ENCODE data around the gene HCST.
A peak's percentile ranks its signal among the peaks of the same experiment; 100 is the strongest.

The HCST gene

GRCh38 chr19:35868172-35868822, 34.0 kb upstream of the HCST start, which contains the start of gene APLP1:
TSS of gene APLP1 (plus strand) at chr19:35868574. CDS start at chr19:35868637, 63 bp downstream.
- peak; percentile 59 for DNase-seq (ENCODE audit: extremely low spot score)
- TF ChIP-seq TARDBP (IDR thresholded peaks at IDR 0.05) (no peak), CTBP1 (IDR thresholded peaks at IDR 0.05; ENCODE audit: borderline replicate concordance) (no peak), L3MBTL2 (conservative IDR thresholded peaks at IDR 0.05) (no peak), ZNF384 (IDR thresholded peaks at IDR 0.05) (no peak), HDGF (IDR thresholded peaks at IDR 0.05; ENCODE audit: borderline replicate concordance) (no peak), BHLHE40 (IDR thresholded peaks at IDR 0.05; ENCODE audit: borderline replicate concordance) (no peak), FOXA1 (IDR thresholded peaks at IDR 0.05) (no peak), NFRKB (IDR thresholded peaks at IDR 0.05) (no peak), FOXM1 (IDR thresholded peaks at IDR 0.05; ENCODE audit: borderline replicate concordance) (no peak), SP1 (IDR thresholded peaks at IDR 0.05) (no peak), PKNOX1 (IDR thresholded peaks at IDR 0.05) (no peak), ARNT (IDR thresholded peaks at IDR 0.05) (no peak), SUZ12 (IDR thresholded peaks at IDR 0.05) (no peak), ELF4 (IDR thresholded peaks at IDR 0.05) (no peak), LEF1 (IDR thresholded peaks at IDR 0.05; ENCODE audit: borderline replicate concordance) (no peak)
- ChIA-PET POLR2A (interaction anchor here (0.8 to 2.7 kb wide), 3 partner anchors 120 to 220 kb away, joined by 3 to 10 read pairs (median 8); partner anchors contain the start of genes COX6B1 and LIN37), CTCF (no interaction called here)

- DNase-seq (ENCODE audit: extremely low spot score) = no peak
- ChIA-PET CTCF (no interaction called here), POLR2A (interaction anchor here (1.1 to 2.7 kb wide), 3 partner anchors 62 to 221 kb away, joined by 6 to 10 read pairs (median 8); partner anchors contain the start of genes COX6B1 and LIN37)
- no peak for TF ChIP-seq BHLHE40 (IDR thresholded peaks at IDR 0.05; ENCODE audit: borderline replicate concordance)
- no peak for TF ChIP-seq CTBP1 (IDR thresholded peaks at IDR 0.05; ENCODE audit: borderline replicate concordance)
- TF ChIP-seq FOXM1 (IDR thresholded peaks at IDR 0.05; ENCODE audit: borderline replicate concordance) = no peak
- no peak for TF ChIP-seq L3MBTL2 (conservative IDR thresholded peaks at IDR 0.05)
- TF ChIP-seq HDGF (IDR thresholded peaks at IDR 0.05; ENCODE audit: borderline replicate concordance) = no peak
- no peak for TF ChIP-seq LEF1 (IDR thresholded peaks at IDR 0.05; ENCODE audit: borderline replicate concordance)
- no peak for TF ChIP-seq FOXK2 (IDR thresholded peaks at IDR 0.05)
Observed at GRCh38 chr19:35868823-35869326, 33.5 kb upstream of the HCST start.

- ChIA-PET POLR2A (interaction anchor here (0.6 to 2.7 kb wide), 6 partner anchors 31 to 222 kb away, joined by 3 to 10 read pairs (median 4); partner anchors contain the start of genes COX6B1, LIN37, NFKBID and PSENEN), CTCF (interaction anchor here (0.6 to 1.6 kb wide), 2 partner anchors 62 to 257 kb away, joined by 4 to 5 read pairs; no protein-coding TSS in a partner anchor)
- DNase-seq (ENCODE audit: extremely low spot score) = peak; percentile 90
- TF ChIP-seq LEF1 (IDR thresholded peaks at IDR 0.05; ENCODE audit: borderline replicate concordance) (no peak), L3MBTL2 (conservative IDR thresholded peaks at IDR 0.05) (peak; percentile 94)
Observed at GRCh38 chr19:35869327-35870123, 32.8 kb upstream of the HCST start.

- DNase-seq (ENCODE audit: extremely low spot score) = peak; percentile 79
- CTCF ChIA-PET = interaction anchor here (0.6 to 1.6 kb wide), 2 partner anchors 61 to 256 kb away, joined by 4 to 5 read pairs; no protein-coding TSS in a partner anchor
- POLR2A ChIA-PET = interaction anchor here (0.6 to 2.7 kb wide), 6 partner anchors 30 to 222 kb away, joined by 3 to 10 read pairs (median 4); partner anchors contain the start of genes COX6B1, LIN37, NFKBID and PSENEN
Observed at GRCh38 chr19:35870124-35870736, 32.1 kb upstream of the HCST start.

- ChIA-PET CTCF (interaction anchor here (1.6 kb wide), 1 partner anchor 60 kb away, joined by 4 read pairs; no protein-coding TSS in a partner anchor), POLR2A (interaction anchor here (2.2 kb wide), 1 partner anchor 223 kb away, joined by 8 read pairs; the partner anchor contains the start of gene COX6B1)
- no peak for DNase-seq (ENCODE audit: extremely low spot score)
- TF ChIP-seq TARDBP (IDR thresholded peaks at IDR 0.05) (no peak), L3MBTL2 (conservative IDR thresholded peaks at IDR 0.05) (no peak), ARNT (IDR thresholded peaks at IDR 0.05) (no peak)
Observed at GRCh38 chr19:35870798-35871197, 31.5 kb upstream of the HCST start.

GRCh38 chr19:35871611-35872010, 30.7 kb upstream of the HCST start:
- TF ChIP-seq ZNF384 (IDR thresholded peaks at IDR 0.05) (no peak), BHLHE40 (IDR thresholded peaks at IDR 0.05; ENCODE audit: borderline replicate concordance) (no peak), NFRKB (IDR thresholded peaks at IDR 0.05) (no peak), PKNOX1 (IDR thresholded peaks at IDR 0.05) (no peak), ELF4 (IDR thresholded peaks at IDR 0.05) (no peak), CTBP1 (IDR thresholded peaks at IDR 0.05; ENCODE audit: borderline replicate concordance) (no peak), FOXM1 (IDR thresholded peaks at IDR 0.05; ENCODE audit: borderline replicate concordance) (no peak), LEF1 (IDR thresholded peaks at IDR 0.05; ENCODE audit: borderline replicate concordance) (no peak), SUZ12 (IDR thresholded peaks at IDR 0.05) (no peak), SP1 (IDR thresholded peaks at IDR 0.05) (no peak)
- POLR2A ChIA-PET = no interaction called here
- no peak for DNase-seq (ENCODE audit: extremely low spot score)
- CTCF ChIA-PET = no interaction called here

Measured in HEK293T (cell line).